RWPE2 (cell line): ENCODE results near the gene SNRPB.

ENCODE experiments used
- ATAC-seq: fragments of 200-7000 bp; cut with Tn5 transposase; 3 replicates; pipeline ENCODE4 v1.9.1; 2021; ENCODE audit warnings: low read depth
- DNase-seq: peaks from one replicate; pipeline ENCODE4 v3.0.0-alpha.2; 2020; ENCODE audit warnings: low spot score
- H3K27ac ChIP-seq: fragments of 450-650 bp; 2 replicates; pipeline ENCODE4 v1.5.1; 2017; ENCODE audit warnings: mild to moderate bottlenecking; ENCODE audit not compliant: poor library complexity, severe bottlenecking
- H3K27me3 ChIP-seq: fragments of 250-450 bp; sonication (Bioruptor Pico); 2 replicates; pipeline ENCODE4 v1.5.1; 2021; ENCODE audit warnings: mild to moderate bottlenecking, moderate library complexity; ENCODE audit not compliant: insufficient read depth, poor library complexity, severe bottlenecking
- H3K36me3 ChIP-seq: fragments of 250-450 bp; sonication (Bioruptor Pico); 2 replicates; pipeline ENCODE4 v1.5.1; 2020; ENCODE audit warnings: low read depth, mild to moderate bottlenecking, moderate library complexity
- H3K4me1 ChIP-seq: fragments of 250-450 bp; sonication (Bioruptor Pico); 2 replicates; pipeline ENCODE4 v1.5.1; 2021; ENCODE audit warnings: mild to moderate bottlenecking, moderate library complexity; ENCODE audit not compliant: insufficient read depth, poor library complexity, severe bottlenecking
- H3K4me3 ChIP-seq: fragments of 250-450 bp; sonication (Bioruptor Pico); 2 replicates; pipeline ENCODE4 v1.5.1; 2021; ENCODE audit warnings: mild to moderate bottlenecking, moderate library complexity; ENCODE audit not compliant: severe bottlenecking
- H3K9me3 ChIP-seq: fragments of 250-450 bp; sonication (Bioruptor Pico); 2 replicates; pipeline ENCODE4 v1.5.1; 2021; ENCODE audit warnings: mild to moderate bottlenecking, moderate library complexity; ENCODE audit not compliant: severe bottlenecking
- CTCF ChIP-seq: fragments of 450-650 bp; IDR thresholded peaks from one replicate; pipeline ENCODE4 v1.5.1; 2017; ENCODE audit warnings: mild to moderate bottlenecking, moderate library complexity; ENCODE audit not compliant: poor library complexity, severe bottlenecking

SNRPB gene

DNA sequence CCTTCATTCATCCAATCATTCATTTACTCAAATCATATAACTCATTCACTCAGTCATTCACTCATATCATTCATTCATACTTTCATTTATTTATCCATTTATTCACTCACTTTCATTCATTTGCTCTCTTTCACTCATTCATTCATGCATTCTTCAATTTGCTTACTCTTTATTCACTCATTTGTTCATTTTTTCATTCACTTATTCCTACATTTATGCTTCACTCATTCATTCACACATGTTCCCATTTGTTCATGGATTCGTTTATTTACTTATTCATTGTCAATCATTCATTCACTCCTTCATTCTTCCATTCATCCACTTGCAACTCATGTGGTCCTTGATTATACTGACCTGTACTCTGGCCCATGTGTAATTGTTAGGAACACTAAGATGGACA lies 39.4 kb downstream of the SNRPB start:
- H3K4me3 ChIP-seq = no peak overlapping the region
- H3K4me1 ChIP-seq = no peaks in the 10 kb centered on the region
- no peaks in the 10 kb centered on the region for H3K36me3 ChIP-seq
- no peak for ATAC-seq
- no peaks in the 10 kb centered on the region for H3K9me3 ChIP-seq
- H3K27me3 ChIP-seq = peaks cover 3% of the 10 kb centered on the region
- no peak for TF ChIP-seq CTCF
- no peak overlapping the region for H3K27ac ChIP-seq
- no peak for DNase-seq

DNA sequence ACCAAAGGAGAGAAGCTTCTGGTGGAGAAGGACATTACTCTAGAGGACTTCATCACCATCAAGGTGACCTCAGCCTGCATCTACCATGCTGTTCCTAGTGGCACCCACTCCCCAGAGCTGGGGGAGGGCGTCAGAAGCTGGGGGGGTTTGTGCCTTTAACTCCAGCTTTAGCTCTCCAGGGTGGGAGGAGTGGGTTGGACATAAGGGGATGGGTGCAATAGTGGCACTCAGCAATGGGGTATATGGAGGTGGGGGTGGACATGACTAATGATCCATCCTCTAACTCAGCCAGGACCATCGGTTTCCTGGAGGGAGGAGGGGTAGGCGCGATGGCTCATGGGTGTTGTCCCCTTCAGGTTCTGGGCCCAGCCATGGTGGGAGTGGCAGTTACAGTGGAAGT lies 40.1 kb downstream of the SNRPB start:
- H3K36me3 ChIP-seq = no peaks in the 10 kb centered on the region
- no peak overlapping the region for H3K27ac ChIP-seq
- H3K27me3 ChIP-seq = peaks cover 3% of the 10 kb centered on the region
- no peaks in the 10 kb centered on the region for H3K9me3 ChIP-seq
- no peak for ATAC-seq
- DNase-seq = no peak
- H3K4me1 ChIP-seq = no peaks in the 10 kb centered on the region
- TF ChIP-seq CTCF = no peak
- H3K4me3 ChIP-seq = no peak overlapping the region

GRCh38 chr20:2429051-2429450 lies 41.5 kb downstream of the SNRPB start:
- Histone ChIP-seq H3K27ac (no peak overlapping the region), H3K4me3 (no peak overlapping the region), H3K4me1 (no peaks in the 10 kb centered on the region), H3K9me3 (no peaks in the 10 kb centered on the region), H3K27me3 (peaks cover 3% of the 10 kb centered on the region), H3K36me3 (no peaks in the 10 kb centered on the region)
- 0 out of 3 replicates have a peak, but pooled peaks have one; percentile 21 for ATAC-seq
- no peak for DNase-seq
- no peak for TF ChIP-seq CTCF

- Histone ChIP-seq H3K4me1 (no peaks in the 10 kb centered on the region), H3K36me3 (no peaks in the 10 kb centered on the region), H3K27ac (no peak overlapping the region), H3K9me3 (no peaks in the 10 kb centered on the region), H3K4me3 (no peak overlapping the region), H3K27me3 (no peaks in the 10 kb centered on the region)
- ATAC-seq (peak; percentile 52; the same call in 2 of the 3 replicates), DNase-seq (no peak)
- TF ChIP-seq CTCF = peak; percentile 53
These were observed 49.3 kb downstream of the SNRPB start for GRCh38 chr20:2421247-2421646.

- Histone ChIP-seq H3K27me3 (no peaks in the 10 kb centered on the region), H3K4me3 (no peak overlapping the region), H3K9me3 (no peaks in the 10 kb centered on the region), H3K36me3 (no peaks in the 10 kb centered on the region), H3K27ac (no peak overlapping the region), H3K4me1 (no peaks in the 10 kb centered on the region)
- ATAC-seq (no peak), DNase-seq (no peak)
- no peak for TF ChIP-seq CTCF
These were observed 50.1 kb downstream of the SNRPB start for GRCh38 chr20:2420510-2420909.
